Activated CD8-positive, alpha-beta T cell treated with anti-CD3 and anti-CD28 coated beads for 36 hours (primary cell): ENCODE data around the gene NFIA. TPM values are rescaled to one million over a fixed set of nuclear protein-coding genes. Genes with fewer than 3 reads are reported as not detected.

Experiments used
- ATAC-seq: fragments of 200-7000 bp; cut with Tn5 transposase; one replicate; pipeline ENCODE4 v1.10.0; 2021; ENCODE audit warnings: mild to moderate bottlenecking, moderate library complexity
- CTCF ChIA-PET: fragments of 350-600 bp; sonication (Branson Sonifier 250); formaldehyde crosslinking; loops from one replicate; lab custom pipeline; 2021; ENCODE audit warnings: antibody characterized with exemption; lab: Charles Lee
- POLR2A ChIA-PET: fragments of 350-600 bp; sonication (Branson Sonifier 250); formaldehyde crosslinking; loops from one replicate; lab custom pipeline; 2021; ENCODE audit warnings: antibody characterized with exemption; lab: Charles Lee
- DNase-seq: peaks from one replicate; pipeline ENCODE4 v3.0.0-alpha.2; 2020
- H3K27ac Mint-ChIP-seq: one replicate; pipeline ENCODE4 v1.8.0; 2021; ENCODE audit warnings: mild to moderate bottlenecking, mixed read lengths
- H3K27me3 Mint-ChIP-seq: one replicate; pipeline ENCODE4 v1.8.0; 2021; ENCODE audit warnings: mixed read lengths
- H3K36me3 Mint-ChIP-seq: one replicate; pipeline ENCODE4 v1.8.0; 2021; ENCODE audit warnings: low read depth, mixed read lengths
- H3K4me1 Mint-ChIP-seq: one replicate; pipeline ENCODE4 v1.8.0; 2021; ENCODE audit warnings: low read depth, mixed read lengths
- H3K4me3 Mint-ChIP-seq: one replicate; pipeline ENCODE4 v1.8.0; 2021; ENCODE audit warnings: mild to moderate bottlenecking, moderate library complexity, mixed read lengths
- H3K9me3 Mint-ChIP-seq: one replicate; pipeline ENCODE4 v1.8.0; 2021; ENCODE audit warnings: mixed read lengths
- intact Hi-C: fragments of 100-400 bp; cut with micrococcal nuclease; formaldehyde crosslinking; loops from one replicate; pipeline ENCODE4 v1.10.0; 2022
- total RNA-seq, 2 experiments: library from RNA; stranded (reverse); gene quantifications; one replicate each; pipeline ENCODE4 v1.2.3, GENCODE V29; 2021
- TF ChIP-seq, protein P1 (sequence below): fragments of 200-600 bp; IDR thresholded peaks from one replicate; pipeline ENCODE4 v1.8.0; 2022; ENCODE audit warnings: antibody characterized with exemption, mild to moderate bottlenecking

Gene NFIA
- total RNA-seq, 2 experiments from 2014 or later, result 1.9 to 2.4 TPM

DNA sequence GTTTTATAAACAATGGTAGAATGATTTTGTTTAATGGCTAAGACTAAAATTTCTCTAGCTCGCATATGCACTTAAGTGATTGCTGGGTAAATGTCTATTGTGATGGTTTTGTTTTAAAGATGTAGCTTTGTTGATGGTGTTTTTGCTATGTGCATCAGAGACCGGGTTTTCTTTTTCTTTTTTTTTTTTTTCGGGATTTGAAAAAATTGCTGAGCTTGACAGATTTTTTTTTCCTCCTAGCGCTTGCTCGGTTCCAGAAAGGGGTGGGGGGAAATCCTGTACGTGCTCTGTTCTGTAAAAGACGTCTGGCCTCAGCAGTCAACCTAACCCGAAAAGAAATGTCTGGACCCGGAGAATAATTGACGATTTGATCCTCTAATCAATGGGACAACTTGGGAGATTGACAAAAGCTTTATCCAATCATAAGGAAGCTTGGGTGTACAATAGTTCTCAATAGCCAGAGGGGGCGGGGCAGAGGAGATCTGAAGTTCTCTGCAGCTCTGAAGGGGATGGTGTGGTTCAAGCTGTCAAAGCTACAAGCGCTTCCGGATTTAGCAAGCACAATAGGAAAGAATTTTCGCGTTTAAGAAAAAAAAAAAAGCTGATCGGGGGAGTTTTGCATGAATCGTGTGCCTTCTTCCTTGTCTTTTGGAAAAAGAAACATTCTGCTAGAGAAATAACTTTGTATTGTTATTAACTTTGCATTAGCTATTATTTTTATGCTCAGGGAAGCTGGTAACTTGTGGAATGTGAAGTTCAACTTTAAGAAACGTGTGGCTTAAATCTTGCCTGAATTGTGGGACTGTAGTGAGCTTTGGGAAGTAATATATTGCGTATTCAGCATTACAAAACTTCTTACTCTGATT is 4.5 kb upstream of the NFIA start:
- Mint-ChIP-seq H3K4me3 (peak overlapping the region; percentile 91), H3K27me3 (peaks cover 3% of the 10 kb centered on the region), H3K9me3 (no peaks in the 10 kb centered on the region), H3K27ac (peak overlapping the region; percentile 90), H3K4me1 (peaks cover 45% of the 10 kb centered on the region), H3K36me3 (no peaks in the 10 kb centered on the region)
- ATAC-seq (peak; percentile 84), DNase-seq (peak; percentile 97)
- TF ChIP-seq, protein P1, sequence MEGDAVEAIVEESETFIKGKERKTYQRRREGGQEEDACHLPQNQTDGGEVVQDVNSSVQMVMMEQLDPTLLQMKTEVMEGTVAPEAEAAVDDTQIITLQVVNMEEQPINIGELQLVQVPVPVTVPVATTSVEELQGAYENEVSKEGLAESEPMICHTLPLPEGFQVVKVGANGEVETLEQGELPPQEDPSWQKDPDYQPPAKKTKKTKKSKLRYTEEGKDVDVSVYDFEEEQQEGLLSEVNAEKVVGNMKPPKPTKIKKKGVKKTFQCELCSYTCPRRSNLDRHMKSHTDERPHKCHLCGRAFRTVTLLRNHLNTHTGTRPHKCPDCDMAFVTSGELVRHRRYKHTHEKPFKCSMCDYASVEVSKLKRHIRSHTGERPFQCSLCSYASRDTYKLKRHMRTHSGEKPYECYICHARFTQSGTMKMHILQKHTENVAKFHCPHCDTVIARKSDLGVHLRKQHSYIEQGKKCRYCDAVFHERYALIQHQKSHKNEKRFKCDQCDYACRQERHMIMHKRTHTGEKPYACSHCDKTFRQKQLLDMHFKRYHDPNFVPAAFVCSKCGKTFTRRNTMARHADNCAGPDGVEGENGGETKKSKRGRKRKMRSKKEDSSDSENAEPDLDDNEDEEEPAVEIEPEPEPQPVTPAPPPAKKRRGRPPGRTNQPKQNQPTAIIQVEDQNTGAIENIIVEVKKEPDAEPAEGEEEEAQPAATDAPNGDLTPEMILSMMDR, result no peak
- POLR2A ChIA-PET, result interaction anchor here (1.0 to 1.5 kb wide), 9 partner anchors 21 to 1359 kb away, joined by 3 to 6 read pairs (median 3); partner anchors contain the start of gene USP1
- CTCF ChIA-PET, result interaction anchor here (0.7 to 3.6 kb wide), 6 partner anchors 22 to 374 kb away, joined by 3 to 46 read pairs (median 3); no protein-coding TSS in a partner anchor
- intact Hi-C loops, result no loop called here

DNA sequence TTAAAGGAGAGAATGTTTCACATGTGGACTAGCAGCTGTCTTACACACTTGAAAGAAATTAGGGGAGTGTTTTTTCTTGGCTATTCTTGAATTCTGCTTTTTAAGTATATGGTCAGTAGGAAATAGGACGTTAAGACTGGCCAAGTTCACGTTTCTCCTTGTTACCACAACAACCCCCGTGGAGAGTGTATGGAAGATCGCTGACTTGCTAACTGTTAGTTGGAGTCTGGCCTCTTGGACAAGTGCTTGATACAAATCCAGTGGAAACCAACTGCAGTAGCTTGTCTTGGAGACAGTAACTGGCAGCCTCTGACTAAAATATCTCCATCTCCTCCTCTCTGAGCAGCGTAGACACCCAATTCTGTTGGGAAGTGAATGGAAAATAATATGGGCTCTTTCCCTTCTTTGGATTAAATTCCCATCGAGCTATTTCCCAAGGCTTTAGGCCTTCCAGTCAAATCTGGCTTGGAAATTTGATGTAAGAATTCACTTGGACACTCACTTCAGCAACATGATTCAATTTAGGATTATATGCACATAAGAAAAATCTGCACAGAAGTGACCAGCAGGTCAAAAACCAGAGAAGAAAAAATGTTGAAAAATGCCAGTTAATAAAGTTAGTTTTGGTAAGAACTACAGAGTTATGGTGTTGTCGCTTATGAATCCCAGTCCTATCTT is 3.6 kb upstream of the NFIA start:
- CTCF ChIA-PET, result interaction anchor here (1.0 to 3.6 kb wide), 5 partner anchors 23 to 374 kb away, joined by 3 to 46 read pairs (median 3); no protein-coding TSS in a partner anchor
- DNase-seq (no peak), ATAC-seq (no peak)
- no peaks in the 10 kb centered on the region for H3K36me3 Mint-ChIP-seq
- peaks cover 46% of the 10 kb centered on the region for H3K4me1 Mint-ChIP-seq
- TF ChIP-seq, protein P1, result no peak
- intact Hi-C loops, result no loop called here
- no peaks in the 10 kb centered on the region for H3K9me3 Mint-ChIP-seq
- H3K27ac Mint-ChIP-seq, result peak overlapping the region; percentile 90
- peaks cover 4% of the 10 kb centered on the region for H3K27me3 Mint-ChIP-seq
- POLR2A ChIA-PET, result interaction anchor here (1.0 to 1.5 kb wide), 6 partner anchors 25 to 192 kb away, joined by 3 to 6 read pairs (median 3); no protein-coding TSS in a partner anchor
- H3K4me3 Mint-ChIP-seq, result peak overlapping the region; percentile 91

DNA sequence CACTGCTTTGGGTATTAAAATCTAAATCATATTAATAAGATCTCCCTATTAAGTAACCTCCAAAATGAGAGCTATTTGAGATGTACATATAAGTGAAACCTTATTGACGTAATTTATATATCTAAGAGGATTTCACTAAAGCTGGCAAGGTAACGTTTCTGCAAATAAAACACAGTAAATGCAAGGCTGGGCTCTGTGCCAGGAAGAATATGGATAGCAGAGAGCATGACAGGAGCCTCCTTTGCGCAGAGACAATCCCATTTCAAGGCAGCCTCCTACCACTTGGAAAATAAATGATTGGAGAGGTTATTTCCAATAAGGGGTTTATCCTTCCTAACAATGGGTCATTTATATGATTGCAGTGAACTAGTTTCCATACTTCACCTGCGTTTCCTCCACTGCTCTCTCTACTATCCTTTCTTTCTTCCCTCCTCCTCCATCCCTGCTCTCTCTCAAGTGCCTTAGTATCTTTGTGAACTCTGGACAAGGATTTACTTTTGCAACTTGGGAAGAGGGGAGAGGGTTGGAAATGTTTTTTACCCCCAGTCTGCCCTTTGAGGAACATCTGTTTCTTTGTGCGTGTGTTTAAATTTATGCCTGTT is 3.0 kb upstream of the NFIA start:
- CTCF ChIA-PET, result interaction anchor here (0.8 to 3.6 kb wide), 4 partner anchors 13 to 30 kb away, joined by 3 to 46 read pairs (median 6); no protein-coding TSS in a partner anchor
- POLR2A ChIA-PET, result interaction anchor here (0.7 to 1.1 kb wide), 2 partner anchors 9 to 29 kb away, joined by 3 read pairs; no protein-coding TSS in a partner anchor
- ATAC-seq (no peak), DNase-seq (no peak)
- intact Hi-C loops, result no loop called here
- peaks cover 8% of the 10 kb centered on the region for H3K27me3 Mint-ChIP-seq
- H3K4me1 Mint-ChIP-seq, result peaks cover 51% of the 10 kb centered on the region
- no peak overlapping the region for H3K4me3 Mint-ChIP-seq
- no peaks in the 10 kb centered on the region for H3K9me3 Mint-ChIP-seq
- TF ChIP-seq, protein P1, result no peak
- no peaks in the 10 kb centered on the region for H3K36me3 Mint-ChIP-seq
- no peak overlapping the region for H3K27ac Mint-ChIP-seq

DNA sequence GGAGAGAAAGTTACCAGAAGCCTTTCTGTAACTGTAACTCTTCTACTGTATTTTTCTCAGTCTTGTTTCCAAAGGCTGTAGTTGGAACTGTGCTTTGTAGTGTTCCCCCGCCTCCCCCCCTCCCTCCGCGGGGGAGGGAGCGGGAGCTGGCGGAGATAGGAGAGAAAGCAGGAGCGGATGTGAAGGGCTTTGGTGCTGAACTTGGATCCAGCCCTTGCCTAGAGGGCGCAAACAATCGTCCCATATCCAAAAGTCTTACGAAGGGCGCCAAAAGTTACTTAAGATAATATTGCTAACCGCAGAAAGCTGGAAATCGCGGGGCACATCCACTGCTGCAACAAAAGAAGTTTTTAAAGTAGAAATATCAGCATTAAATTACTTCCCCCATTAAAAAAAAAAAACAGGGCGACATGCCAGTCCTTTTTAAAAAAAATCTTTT is 2.4 kb upstream of the NFIA start:
- no peaks in the 10 kb centered on the region for H3K9me3 Mint-ChIP-seq
- TF ChIP-seq, protein P1, result no peak
- no peaks in the 10 kb centered on the region for H3K36me3 Mint-ChIP-seq
- ChIA-PET CTCF (interaction anchor here (0.8 to 1.8 kb wide), 4 partner anchors 12 to 238 kb away, joined by 3 to 6 read pairs (median 4); no protein-coding TSS in a partner anchor), POLR2A (interaction anchor here (0.7 kb wide), 2 partner anchors 10 to 11 kb away, joined by 3 read pairs; no protein-coding TSS in a partner anchor)
- H3K27ac Mint-ChIP-seq, result no peak overlapping the region
- peaks cover 8% of the 10 kb centered on the region for H3K27me3 Mint-ChIP-seq
- DNase-seq, result no peak
- peaks cover 51% of the 10 kb centered on the region for H3K4me1 Mint-ChIP-seq
- peak overlapping the region; percentile 45 for H3K4me3 Mint-ChIP-seq
- ATAC-seq, result no peak
- intact Hi-C loops, result loop anchor here (2.0 to 5.0 kb wide), 2 partner anchors 29 to 77 kb away; no protein-coding TSS in a partner anchor
